CD4-positive, alpha-beta T cell (primary cell): ENCODE data around the gene ATP1B1. TPM values are rescaled to one million over a fixed set of nuclear protein-coding genes. Genes with fewer than 3 reads are reported as not detected.

Experiments
- ATAC-seq: fragments of 200-7000 bp; cut with Tn5 transposase; one replicate; pipeline ENCODE4 v1.10.0; 2022; ENCODE audit warnings: mild to moderate bottlenecking; ENCODE audit not compliant: poor library complexity
- CTCF ChIA-PET: fragments of 350-600 bp; sonication (Branson Sonifier 250); formaldehyde crosslinking; loops from one replicate; lab custom pipeline; 2021; ENCODE audit warnings: antibody characterized with exemption, inconsistent platforms; lab: Charles Lee
- POLR2A ChIA-PET: fragments of 350-600 bp; sonication (Branson Sonifier 250); formaldehyde crosslinking; loops from one replicate; lab custom pipeline; 2021; ENCODE audit warnings: antibody characterized with exemption, inconsistent platforms; lab: Charles Lee
- DNase-seq, 14 experiments: peaks; one replicate each; pipeline ENCODE4 v3.0.0-alpha.2; 2013 to 2020; ENCODE audit warnings: mixed read lengths in 2 of 14
- H3K27ac ChIP-seq, 2 donors: one replicate each; pipeline versions ENCODE4 v1.5.1 to v1.7.0; 2013; ENCODE audit warnings: low read length in 2 of 2, low read depth in 1 of 2, mild to moderate bottlenecking in 1 of 2
- H3K27me3 ChIP-seq, 2 experiments: 1 replicate in 1 of 2; 2 replicates in 1 of 2; pipeline versions ENCODE4 v1.6.1 to v1.7.0; 2013; ENCODE audit warnings: low read length in 2 of 2, control low read depth in 1 of 2, mild to moderate bottlenecking in 1 of 2, moderate library complexity in 1 of 2; ENCODE audit not compliant: insufficient read depth in 2 of 2, control insufficient read depth in 1 of 2
- H3K36me3 ChIP-seq: one replicate; pipeline ENCODE4 v1.6.1; 2013; ENCODE audit warnings: low read length, control low read depth; ENCODE audit not compliant: insufficient read depth
- H3K4me1 ChIP-seq: one replicate; pipeline ENCODE4 v1.6.1; 2013; ENCODE audit warnings: low read length, control low read depth; ENCODE audit not compliant: insufficient read depth
- H3K4me3 ChIP-seq: one replicate; pipeline ENCODE4 v1.5.1; 2013; ENCODE audit warnings: mild to moderate bottlenecking, low read length, moderate library complexity
- H3K9me3 ChIP-seq, 2 experiments: 1 replicate in 1 of 2; 2 replicates in 1 of 2; pipeline versions ENCODE4 v1.6.1 to v1.7.0; 2013; ENCODE audit warnings: low read length in 2 of 2, mild to moderate bottlenecking in 2 of 2, control low read depth in 1 of 2, moderate library complexity in 1 of 2; ENCODE audit not compliant: control insufficient read depth in 1 of 2, insufficient read depth in 1 of 2
- H3K27ac Mint-ChIP-seq: one replicate; pipeline ENCODE4 v1.8.0; 2020; ENCODE audit warnings: mixed read lengths
- H3K27me3 Mint-ChIP-seq: one replicate; pipeline ENCODE4 v1.8.0; 2021; ENCODE audit warnings: mixed read lengths
- H3K36me3 Mint-ChIP-seq: one replicate; pipeline ENCODE4 v1.8.0; 2021; ENCODE audit warnings: low read depth, mixed read lengths
- H3K4me1 Mint-ChIP-seq: one replicate; pipeline ENCODE4 v1.8.0; 2021; ENCODE audit warnings: low read depth, mixed read lengths
- H3K4me3 Mint-ChIP-seq: one replicate; pipeline ENCODE4 v1.8.0; 2020; ENCODE audit warnings: mild to moderate bottlenecking, mixed read lengths
- H3K9me3 Mint-ChIP-seq: one replicate; pipeline ENCODE4 v1.8.0; 2020; ENCODE audit warnings: mixed read lengths
- CTCF ChIP-seq: fragments of 200-600 bp; IDR thresholded peaks from one replicate; pipeline ENCODE4 v1.8.0; 2022; ENCODE audit warnings: antibody characterized with exemption, mild to moderate bottlenecking
- intact Hi-C, 2 experiments: fragments of 100-400 bp; cut with DNase I in 1 of 2; cut with micrococcal nuclease in 1 of 2; formaldehyde crosslinking; loops; one replicate each; pipeline versions ENCODE4 v1.15.1 to v1.9.0; 2023 to 2025; cut with DNase I, micrococcal nuclease
- total RNA-seq, 174 experiments: library from RNA in 2 of 174; stranded (reverse) in 2 of 174; gene quantifications; one replicate each; pipeline ENCODE4 v1.2.3 and lab custom pipeline; 2021 to 2026

ATP1B1 gene
- total RNA-seq, 2 experiments from 2014 or later: 3.5 to 4.5 TPM

- CTCF ChIA-PET: no interaction called here
- intact Hi-C loops: no loop called here
- no peaks in the 10 kb centered on the region for H3K27me3 ChIP-seq
- POLR2A ChIA-PET: no interaction called here
- Mint-ChIP-seq H3K36me3 (no peaks in the 10 kb centered on the region), H3K4me1 (no peaks in the 10 kb centered on the region), H3K27ac (no peak overlapping the region), H3K27me3 (no peaks in the 10 kb centered on the region), H3K9me3 (no peaks in the 10 kb centered on the region), H3K4me3 (no peak overlapping the region)
- H3K4me3 ChIP-seq: no peak overlapping the region
- H3K4me1 ChIP-seq: no peaks in the 10 kb centered on the region
- TF ChIP-seq CTCF: no peak
- no peaks in the 10 kb centered on the region for H3K36me3 ChIP-seq
- no peak for ATAC-seq
- H3K9me3 ChIP-seq: no peaks in the 10 kb centered on the region
- DNase-seq: no peak
- H3K27ac ChIP-seq: no peak overlapping the region
Measured at GRCh38 chr1:169126335-169126734, 19.8 kb downstream of the ATP1B1 start.

GRCh38 chr1:169127305-169127704 lies 20.8 kb downstream of the ATP1B1 start:
- Histone ChIP-seq H3K4me1 (no peaks in the 10 kb centered on the region), H3K36me3 (no peaks in the 10 kb centered on the region), H3K9me3 (no peaks in the 10 kb centered on the region), H3K4me3 (no peak overlapping the region), H3K27me3 (no peaks in the 10 kb centered on the region), H3K27ac (no peak overlapping the region)
- POLR2A ChIA-PET: no interaction called here
- no peaks in the 10 kb centered on the region for H3K36me3 Mint-ChIP-seq
- no peaks in the 10 kb centered on the region for H3K9me3 Mint-ChIP-seq
- no peaks in the 10 kb centered on the region for H3K27me3 Mint-ChIP-seq
- CTCF ChIA-PET: no interaction called here
- ATAC-seq (no peak), DNase-seq (no peak)
- intact Hi-C loops: no loop called here
- TF ChIP-seq CTCF: no peak
- H3K27ac Mint-ChIP-seq: no peak overlapping the region
- H3K4me1 Mint-ChIP-seq: no peaks in the 10 kb centered on the region
- no peak overlapping the region for H3K4me3 Mint-ChIP-seq

GRCh38 chr1:169128562-169128961 lies 22.1 kb downstream of the ATP1B1 start:
- H3K9me3 ChIP-seq: no peaks in the 10 kb centered on the region
- POLR2A ChIA-PET: no interaction called here
- no peaks in the 10 kb centered on the region for H3K9me3 Mint-ChIP-seq
- ATAC-seq (no peak), DNase-seq (no peak)
- H3K4me3 Mint-ChIP-seq: no peak overlapping the region
- no peaks in the 10 kb centered on the region for H3K36me3 ChIP-seq
- no peak overlapping the region for H3K27ac ChIP-seq
- H3K27me3 Mint-ChIP-seq: no peaks in the 10 kb centered on the region
- no peaks in the 10 kb centered on the region for H3K4me1 ChIP-seq
- intact Hi-C loops: no loop called here
- H3K36me3 Mint-ChIP-seq: no peaks in the 10 kb centered on the region
- CTCF ChIA-PET: no interaction called here
- no peak overlapping the region for H3K27ac Mint-ChIP-seq
- H3K4me3 ChIP-seq: no peak overlapping the region
- no peaks in the 10 kb centered on the region for H3K4me1 Mint-ChIP-seq
- no peak for TF ChIP-seq CTCF
- no peaks in the 10 kb centered on the region for H3K27me3 ChIP-seq
